GM19351 (cell line): ENCODE measurements around the gene OR4C45.
"Not testable (repeated sequence)": the region's sequence is repeated elsewhere in the genome, so short reads cannot be mapped to it uniquely, and the experiment has no call there.

Source experiments
- ATAC-seq: cut with Tn5 transposase; IDR thresholded peaks from one replicate; pipeline ENCODE4 v1.9.1; 2021; ENCODE audit warnings: mild to moderate bottlenecking, moderate library complexity; ENCODE audit not compliant: unreplicated experiment

The OR4C45 gene

DNA sequence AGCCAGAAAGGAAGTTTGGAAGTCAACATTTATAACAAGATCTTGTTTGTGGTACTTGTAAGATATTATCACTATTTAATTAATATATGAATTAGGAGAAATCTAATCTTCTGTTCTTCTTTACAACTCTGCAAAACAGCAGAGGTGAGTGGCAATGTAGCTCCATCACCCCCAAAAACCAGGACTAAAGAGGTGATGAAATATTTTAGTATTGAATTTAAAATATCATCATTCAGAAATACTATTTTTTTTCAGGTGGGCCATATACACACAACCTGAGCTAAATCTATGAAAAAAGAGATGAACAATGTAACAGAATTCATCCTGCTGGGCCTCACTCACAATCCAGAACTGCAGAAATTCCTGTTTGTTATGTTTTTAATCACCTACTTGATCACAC, at the start of gene OR4C45:
TSS of gene OR4C45 (plus strand) at position 301 of the 400 bp plus-strand sequence.
- ATAC-seq, result no peak

DNA sequence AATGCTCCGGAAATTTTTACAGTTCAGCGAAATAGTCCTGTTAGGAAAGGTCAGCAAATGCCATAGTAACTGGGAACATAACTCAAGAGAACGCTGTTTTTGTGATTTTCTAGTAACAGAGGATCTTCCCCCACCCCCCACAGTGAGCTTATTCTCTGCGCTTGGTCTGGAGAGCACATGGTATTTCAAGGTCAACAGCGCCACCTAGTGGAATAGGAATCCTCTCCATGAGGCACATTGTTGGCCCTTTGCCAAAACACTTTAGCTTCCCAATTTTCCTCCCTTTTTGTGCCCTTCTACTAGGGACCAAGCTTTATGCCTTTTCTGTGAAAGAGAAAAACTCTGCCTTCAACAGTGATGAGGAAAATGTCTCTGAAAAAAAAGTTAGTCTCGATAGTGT, 37.1 kb upstream of the OR4C45 start:
- ATAC-seq, result peak; percentile 70

DNA sequence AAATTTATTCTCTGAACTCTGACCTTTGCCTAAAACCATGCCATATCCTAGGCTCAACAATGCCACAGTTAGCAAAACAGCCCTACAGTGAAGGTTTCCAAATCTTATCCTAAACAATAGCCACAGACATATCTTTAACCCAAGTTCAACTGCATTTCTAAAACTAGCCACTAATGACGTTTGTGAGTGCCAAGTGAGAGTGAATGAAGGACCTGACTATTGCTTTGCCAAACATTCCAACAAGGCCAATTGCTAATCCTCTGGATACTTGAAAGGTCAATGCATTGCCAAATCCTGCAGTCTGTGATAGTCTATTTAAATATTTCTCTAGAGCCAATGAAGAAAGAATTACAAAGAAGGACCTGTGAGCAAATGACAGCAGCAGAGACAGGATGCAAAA, 2.5 kb upstream of the OR4C45 start:
- no peak for ATAC-seq

DNA sequence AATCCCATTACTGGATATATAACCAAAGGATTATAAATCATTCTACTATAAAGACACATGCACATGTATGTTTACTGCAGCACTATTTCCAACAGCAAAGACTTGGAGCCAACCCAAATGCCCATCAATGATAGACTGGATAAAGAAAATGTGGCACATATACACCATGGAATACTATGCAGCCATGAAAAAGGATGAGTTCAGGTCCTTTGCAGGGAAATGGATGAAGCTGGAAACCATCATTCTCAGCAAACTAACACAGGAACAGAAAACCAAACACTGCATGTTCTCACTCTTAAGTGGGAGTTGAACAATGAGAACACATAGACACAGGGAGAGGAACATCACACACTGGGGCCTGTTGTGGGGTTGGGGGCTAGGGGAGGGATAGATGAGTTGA, 3.6 kb downstream of the OR4C45 start:
- not testable (repeated sequence) for ATAC-seq

DNA sequence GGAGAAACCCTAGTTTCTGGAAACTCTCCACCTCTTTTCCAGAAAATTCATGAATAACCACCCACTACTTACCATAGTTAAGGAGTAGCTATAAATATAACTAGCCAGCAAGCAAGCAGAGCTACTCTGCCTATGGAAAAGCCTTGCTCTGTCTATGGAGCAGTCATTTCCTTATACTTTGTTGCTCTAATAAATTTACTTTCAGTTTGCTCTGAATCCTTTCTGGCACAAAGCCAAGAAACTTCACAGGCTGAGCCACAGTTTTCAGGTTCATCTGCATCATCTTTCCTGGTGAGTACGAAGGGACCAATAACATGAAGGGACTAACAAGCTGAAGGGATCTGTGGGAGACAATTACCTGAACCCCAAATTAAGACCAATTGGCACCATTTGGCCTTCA, 4.6 kb downstream of the OR4C45 start:
- ATAC-seq, result no peak

DNA sequence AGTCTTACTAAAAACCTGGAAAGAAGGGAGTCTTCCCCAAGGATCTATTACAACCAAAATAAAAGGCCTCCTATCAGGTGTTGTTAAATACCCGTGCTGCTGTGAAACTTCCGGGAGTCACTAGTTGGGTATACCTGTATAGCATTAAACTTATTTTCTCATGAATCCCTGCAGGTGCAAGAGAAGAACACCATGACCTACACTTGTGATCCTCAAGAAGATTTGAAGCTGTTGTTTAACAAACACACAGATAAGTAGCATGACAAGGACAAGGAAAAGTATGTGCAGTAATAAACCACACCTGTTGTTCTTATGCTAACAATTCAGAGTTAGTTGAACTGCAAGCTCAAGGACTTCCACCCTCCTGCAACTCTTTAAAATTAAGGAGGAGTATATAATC, 12.0 kb downstream of the OR4C45 start:
- ATAC-seq, result no peak

DNA sequence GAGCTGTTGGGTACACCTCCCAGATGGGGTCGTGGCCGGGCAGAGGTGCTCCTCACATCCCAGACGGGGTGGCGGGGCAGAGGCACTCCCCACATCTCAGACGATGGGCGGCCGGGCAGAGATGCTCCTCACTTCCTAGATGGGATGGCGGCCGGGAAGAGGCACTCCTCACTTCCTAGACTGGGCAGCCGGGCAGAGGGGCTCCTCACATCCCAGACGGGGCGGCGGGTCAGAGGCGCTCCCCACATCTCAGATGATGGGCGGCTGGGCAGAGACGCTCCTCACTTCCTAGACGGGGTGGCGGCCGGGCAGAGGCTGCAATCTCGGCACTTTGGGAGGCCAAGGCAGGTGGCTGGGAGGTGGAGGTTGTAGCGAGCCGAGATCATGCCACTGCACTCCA, 30.4 kb downstream of the OR4C45 start:
- not testable (repeated sequence) for ATAC-seq

DNA sequence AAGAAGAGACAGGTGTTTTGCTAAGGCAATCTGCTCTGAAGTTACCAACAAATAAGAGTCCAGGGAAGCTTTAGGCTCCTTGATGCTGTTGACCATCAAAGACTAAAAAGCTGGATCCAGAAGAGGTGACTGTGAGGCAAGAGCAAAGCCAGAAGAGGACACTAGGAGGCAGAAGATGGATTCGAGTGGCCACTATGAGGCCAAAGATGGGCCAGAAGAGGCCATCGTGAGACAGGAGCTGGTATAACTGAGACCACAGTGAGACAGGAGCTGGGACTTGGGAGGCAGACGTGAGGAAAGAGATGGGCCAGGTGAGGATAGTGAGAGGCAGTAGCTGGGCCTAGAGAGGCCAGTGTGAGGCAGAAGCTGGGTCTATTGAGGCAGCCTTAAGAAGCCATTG, 37.7 kb downstream of the OR4C45 start:
- no peak for ATAC-seq

DNA sequence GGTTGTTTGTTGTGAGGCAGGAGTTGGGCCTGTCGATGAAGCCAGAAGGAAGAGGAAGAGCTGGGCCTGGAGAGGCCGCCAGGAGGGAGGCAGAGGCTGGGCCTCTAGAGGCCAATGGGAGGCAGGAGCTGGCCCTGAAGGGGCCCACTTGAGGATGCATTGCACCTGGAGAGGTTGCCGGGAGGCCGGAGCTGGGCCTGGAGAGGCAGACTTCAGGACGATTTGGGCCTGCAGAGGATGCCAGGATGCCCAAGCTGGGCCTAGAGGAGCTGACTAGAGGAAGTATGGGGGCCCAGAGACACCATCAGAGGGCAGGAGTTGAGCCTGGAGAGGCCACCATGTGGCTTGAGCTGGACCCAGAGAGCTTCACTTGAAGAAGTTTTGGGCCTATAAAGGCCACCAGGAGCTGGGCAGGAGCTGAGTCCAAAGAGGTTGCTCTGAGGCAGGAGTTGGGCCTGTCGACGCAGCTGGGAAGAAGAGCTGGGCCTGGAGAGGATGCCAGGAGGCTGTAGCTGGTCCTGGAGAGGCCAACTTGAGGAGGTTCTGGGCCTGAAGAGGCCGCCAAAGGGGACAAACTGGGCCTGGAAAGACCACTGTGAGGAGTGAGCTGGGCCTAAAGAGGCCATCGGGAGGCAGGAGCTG, 39.0 kb downstream of the OR4C45 start:
- no peak for ATAC-seq

DNA sequence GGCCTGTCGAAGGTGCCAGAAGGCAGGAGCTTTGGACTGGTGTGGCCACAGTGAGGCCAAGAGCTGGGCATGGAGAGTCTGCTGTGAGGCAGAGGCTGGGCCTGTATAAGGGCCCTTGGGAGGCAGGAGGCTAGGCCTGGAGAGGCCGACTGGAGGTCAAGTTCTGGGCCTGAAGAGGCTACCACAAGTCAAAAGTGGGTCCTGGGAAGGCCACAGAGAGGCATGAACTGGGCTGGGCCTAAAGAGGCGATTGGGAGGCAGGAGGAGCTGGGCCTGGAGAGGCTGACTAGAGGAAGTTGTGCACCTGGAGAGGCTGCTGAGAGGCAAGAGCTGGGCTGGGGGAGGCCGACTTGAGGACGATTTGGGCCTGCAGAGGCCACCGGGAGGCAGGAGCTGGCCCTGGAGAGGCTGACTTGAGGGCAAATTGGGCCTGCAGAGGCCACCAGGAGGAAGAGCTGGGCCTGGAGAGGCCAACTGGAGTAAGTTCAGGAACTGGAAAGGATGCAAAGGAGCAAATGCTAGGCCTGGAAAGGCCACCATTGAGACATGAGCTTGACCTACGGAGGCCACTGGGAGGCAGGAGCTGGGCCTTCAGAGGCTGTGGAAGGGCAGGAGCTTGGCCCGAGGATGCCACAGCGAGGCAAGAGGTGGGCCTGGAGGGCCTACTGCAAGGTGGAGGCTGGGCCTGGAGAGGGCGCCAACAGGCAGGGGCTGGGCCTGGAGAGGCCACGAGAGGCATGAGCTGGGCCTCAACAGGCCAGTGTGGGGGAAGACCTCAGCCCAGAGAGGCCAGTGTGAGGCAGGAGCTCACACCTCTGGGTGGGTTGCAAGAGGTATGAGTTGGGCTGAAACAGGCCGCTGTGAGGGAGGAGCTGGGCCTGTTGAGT, 39.8 kb downstream of the OR4C45 start:
- no peak for ATAC-seq

DNA sequence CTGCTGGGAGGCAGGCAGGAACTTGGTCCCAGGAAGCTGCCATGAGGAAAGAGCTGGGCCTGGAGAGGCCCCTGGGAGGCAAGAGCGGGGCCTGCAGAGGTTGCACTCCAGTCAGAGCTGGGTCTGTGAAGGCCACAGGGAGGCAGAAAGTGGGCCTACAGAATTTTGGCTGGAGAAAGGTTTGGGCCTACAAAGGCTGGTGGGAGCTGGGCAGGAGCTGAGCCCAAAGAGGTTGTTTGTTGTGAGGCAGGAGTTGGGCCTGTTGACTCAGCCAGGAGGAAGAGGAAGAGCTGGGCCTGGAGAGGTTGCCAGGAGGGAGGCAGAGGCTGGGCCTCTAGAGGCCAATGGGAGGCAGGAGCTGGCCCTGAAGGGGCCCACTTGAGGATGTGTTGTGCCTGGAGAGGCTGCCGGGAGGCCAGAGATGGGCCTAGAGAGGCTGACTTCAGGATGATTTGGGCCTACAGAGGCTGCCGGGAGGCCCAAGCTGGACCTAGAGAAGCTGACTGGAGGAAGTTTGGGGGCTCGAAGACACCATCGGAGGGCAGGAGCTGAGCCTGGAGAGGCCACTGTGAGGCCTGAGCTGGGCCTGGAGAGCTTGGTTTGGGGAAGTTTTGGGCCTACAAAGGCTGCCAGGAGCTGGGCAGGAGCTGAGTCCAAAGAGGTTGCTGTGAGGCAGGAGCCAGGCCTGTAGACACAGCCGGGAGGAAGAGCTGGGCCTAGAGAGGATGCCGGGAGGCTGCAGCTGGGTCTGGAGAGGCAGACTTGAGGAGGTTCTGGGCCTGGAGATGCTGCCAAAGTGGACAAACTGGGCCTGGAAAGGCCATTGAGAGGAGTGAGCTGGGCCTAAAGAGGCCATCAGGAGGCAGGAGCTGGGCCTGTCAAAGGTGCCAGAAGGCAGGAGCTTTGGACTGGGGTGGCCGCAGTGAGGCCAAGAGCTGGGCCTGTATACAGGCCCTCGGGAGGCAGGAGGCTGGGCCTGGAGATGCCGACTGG, 40.7 kb downstream of the OR4C45 start:
- ATAC-seq, result no peak

DNA sequence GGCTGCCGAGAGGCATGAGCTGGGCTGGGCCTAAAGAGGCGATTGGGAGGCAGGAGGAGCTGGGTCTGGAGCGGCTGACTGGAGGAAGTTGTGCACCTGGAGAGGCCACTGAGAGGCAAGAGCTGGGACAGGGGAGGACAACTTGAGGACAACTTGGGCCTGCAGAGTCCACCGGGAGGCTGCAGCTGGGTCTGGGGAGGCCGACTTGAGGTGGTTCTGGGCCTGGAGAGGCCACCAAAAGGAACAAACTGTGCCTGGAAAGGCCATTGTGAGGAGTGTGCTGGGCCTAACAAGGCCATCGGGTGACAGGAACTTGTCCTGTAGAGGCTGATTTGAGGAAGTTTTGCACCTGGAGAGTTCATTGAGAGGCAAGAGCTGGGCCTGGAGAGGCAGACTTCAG, 41.5 kb downstream of the OR4C45 start:
- ATAC-seq, result no peak

DNA sequence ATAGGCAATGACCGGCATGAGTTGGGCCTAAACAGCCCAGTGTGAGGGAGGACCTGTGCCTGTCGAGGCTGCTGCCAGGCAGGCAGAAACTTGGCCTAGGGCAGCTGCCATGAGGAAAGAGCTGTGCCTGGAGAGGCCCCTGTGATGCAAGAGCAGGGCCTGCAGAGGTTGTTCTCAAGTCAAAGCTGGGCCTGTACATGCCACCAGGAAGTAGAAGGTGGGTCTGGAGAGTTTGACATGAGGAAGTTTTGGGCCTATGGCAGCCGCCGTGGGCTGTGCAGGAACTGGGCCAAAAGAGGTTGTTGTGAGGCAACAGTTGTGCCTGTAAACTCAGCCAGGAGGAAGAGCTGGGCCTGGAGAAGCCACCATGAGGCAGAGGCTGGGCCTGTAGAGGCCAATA, 43.2 kb downstream of the OR4C45 start:
- ATAC-seq, result no peak

DNA sequence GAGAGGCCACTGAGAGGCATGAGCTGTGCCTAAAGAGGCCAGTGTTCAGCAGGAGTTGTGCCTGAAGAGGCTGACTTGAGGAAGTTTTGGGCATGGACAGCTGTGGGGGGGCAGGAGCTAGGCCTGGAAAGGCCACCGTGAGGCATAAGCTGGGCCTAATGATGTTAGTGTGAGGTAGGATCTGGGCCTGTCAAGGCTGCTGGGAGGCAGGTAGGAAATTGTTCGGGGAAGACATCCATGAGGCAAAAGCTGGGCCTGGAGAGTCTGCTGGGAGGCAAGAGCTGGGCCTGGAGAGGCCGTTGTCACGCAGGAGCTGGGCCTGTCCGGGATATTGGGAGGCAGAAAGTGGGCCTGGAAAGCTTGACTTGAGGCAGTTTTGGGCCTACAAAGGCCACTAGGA, 44.9 kb downstream of the OR4C45 start:
- no peak for ATAC-seq

DNA sequence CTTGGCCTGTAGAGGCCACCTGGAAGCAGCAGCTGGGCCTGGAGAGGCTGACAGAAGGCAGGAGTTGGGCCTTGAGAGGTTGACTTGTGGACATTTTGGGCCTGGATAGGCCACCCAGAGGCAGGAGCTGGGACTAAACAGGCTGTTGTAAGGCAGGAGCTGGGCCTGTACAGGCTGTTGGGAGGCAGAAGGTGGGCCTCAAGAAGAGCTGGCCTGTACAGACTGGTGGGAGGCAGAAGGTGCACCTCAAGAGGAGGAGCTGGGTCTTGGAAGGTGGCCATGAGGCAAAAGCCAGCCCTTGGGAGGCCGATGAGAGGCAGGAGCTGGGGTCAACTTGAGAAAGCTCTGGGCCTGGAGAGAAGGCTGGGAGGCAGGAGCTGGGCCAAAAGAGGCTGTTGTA, 45.3 kb downstream of the OR4C45 start:
- ATAC-seq, result no peak

DNA sequence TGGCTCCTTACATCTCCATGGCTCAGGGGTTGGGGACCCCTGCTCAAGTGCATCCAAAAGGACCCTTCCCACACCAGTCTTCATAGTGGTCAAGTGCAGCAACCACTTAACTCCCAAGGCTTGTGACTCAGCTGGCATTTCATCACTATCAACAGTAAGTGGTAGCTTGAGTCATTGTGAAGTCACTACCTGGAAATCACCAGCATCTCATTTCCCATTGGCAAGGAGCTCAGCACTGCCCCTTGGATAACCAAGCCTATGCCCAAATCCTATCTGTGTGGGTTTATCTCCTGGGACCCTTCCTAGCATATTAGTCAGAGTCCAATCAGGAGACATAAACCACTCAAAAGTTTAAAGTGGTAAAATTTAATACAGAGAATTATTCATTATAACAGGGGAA, 46.3 kb downstream of the OR4C45 start:
- not testable (repeated sequence) for ATAC-seq

DNA sequence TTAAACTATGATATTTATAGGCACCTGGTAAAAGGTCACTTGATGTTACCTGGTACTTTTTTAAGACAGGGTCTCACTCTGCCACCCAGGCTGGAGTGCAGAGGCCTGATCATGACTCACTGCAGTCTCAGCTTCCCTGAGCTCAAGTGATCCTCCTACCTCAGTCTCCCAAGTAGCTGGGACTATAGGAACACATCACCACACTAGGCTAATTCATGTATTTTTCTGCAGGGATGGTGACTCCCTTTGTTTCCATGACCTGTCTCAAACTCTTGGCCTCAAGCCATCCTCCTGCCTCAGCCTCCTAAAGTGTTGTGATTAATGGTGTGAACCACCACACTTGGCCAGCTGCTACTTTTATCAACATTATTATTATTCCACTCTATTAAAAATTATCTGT, 47.6 kb downstream of the OR4C45 start:
- no peak for ATAC-seq
